PC-9 (cell line): ENCODE results near the gene C11orf52.

Experiments used
- CTCF ChIP-seq: fragments of 200-600 bp; sonication (generic); conservative IDR thresholded peaks from 2 replicates; pipeline ENCODE4 v1.6.1; 2017; ENCODE audit warnings: mixed run types, antibody characterized with exemption, mild to moderate bottlenecking, moderate library complexity
- EZH2 ChIP-seq: fragments of 200-600 bp; sonication (generic); IDR thresholded peaks from 2 replicates; pipeline ENCODE4 v1.8.0; 2017; ENCODE audit warnings: antibody characterized with exemption, low read depth

- TF ChIP-seq CTCF (no peak), EZH2 (no peak)
Observed at GRCh38 chr11:111949519-111950426, 31.1 kb downstream of the C11orf52 start.
